DOHH2 (cell line): ENCODE results near the gene MBOAT1.

ENCODE experiments used
- H3F3A ChIP-seq: fragments of 200-600 bp; sonication (generic), shearing (Covaris generic); 2 replicates; pipeline ENCODE4 v1.6.0; 2016; ENCODE audit warnings: antibody characterized with exemption, mild to moderate bottlenecking; ENCODE audit not compliant: control insufficient read depth, insufficient read depth
- H3K27ac ChIP-seq: fragments of 200-600 bp; sonication (generic); 2 replicates; pipeline ENCODE4 v1.5.1; 2014; ENCODE audit warnings: low read depth, mild to moderate bottlenecking, low read length, moderate library complexity
- H3K27me3 ChIP-seq: fragments of 200-600 bp; sonication (generic); 2 replicates; pipeline ENCODE4 v1.6.1; 2014; ENCODE audit warnings: mild to moderate bottlenecking, low read length, mixed read lengths; ENCODE audit not compliant: control insufficient read depth
- H3K36me3 ChIP-seq: fragments of 200-600 bp; sonication (generic); 2 replicates; pipeline ENCODE4 v1.6.1; 2014; ENCODE audit warnings: mild to moderate bottlenecking, low read length, moderate library complexity, mixed read lengths; ENCODE audit not compliant: control insufficient read depth
- H3K4me1 ChIP-seq: fragments of 200-600 bp; sonication (generic); 2 replicates; pipeline ENCODE4 v1.6.1; 2014; ENCODE audit warnings: mild to moderate bottlenecking, low read length, mixed read lengths; ENCODE audit not compliant: control insufficient read depth
- H3K4me2 ChIP-seq: fragments of 200-600 bp; sonication (generic); 2 replicates; pipeline ENCODE4 v1.6.0; 2014; ENCODE audit warnings: mild to moderate bottlenecking, low read length, moderate library complexity
- H3K4me3 ChIP-seq: fragments of 200-600 bp; sonication (generic); 2 replicates; pipeline ENCODE4 v1.5.1; 2014; ENCODE audit warnings: mild to moderate bottlenecking, low read length, mixed read lengths
- H3K79me2 ChIP-seq: fragments of 200-600 bp; sonication (generic); 2 replicates; pipeline ENCODE4 v1.6.1; 2014; ENCODE audit warnings: mild to moderate bottlenecking, low read length, mixed read lengths; ENCODE audit not compliant: control insufficient read depth
- H3K9me2 ChIP-seq: fragments of 200-600 bp; sonication (generic); replicated peaks from 2 replicates; pipeline ENCODE4 v1.6.1; 2014; ENCODE audit warnings: mild to moderate bottlenecking, low read length, mixed read lengths; ENCODE audit not compliant: control insufficient read depth
- H3K9me3 ChIP-seq: fragments of 200-600 bp; sonication (generic); 2 replicates; pipeline ENCODE4 v1.6.1; 2014; ENCODE audit warnings: antibody characterized with exemption, low read length, mixed read lengths; ENCODE audit not compliant: control insufficient read depth, insufficient read depth
- H4K20me1 ChIP-seq: fragments of 200-600 bp; sonication (generic); 2 replicates; pipeline ENCODE4 v1.6.0; 2014; ENCODE audit warnings: low read depth, mild to moderate bottlenecking, antibody characterized with exemption, low read length, moderate library complexity; ENCODE audit not compliant: control insufficient read depth, insufficient read depth
- CTCF ChIP-seq: fragments of 200-600 bp; sonication (generic); IDR thresholded peaks from one replicate; pipeline ENCODE4 v1.5.1; 2014; ENCODE audit warnings: antibody characterized with exemption, mild to moderate bottlenecking, low read depth, low read length; ENCODE audit not compliant: poor library complexity, severe bottlenecking
- EZH2phosphoT487 ChIP-seq: fragments of 200-600 bp; sonication (generic); IDR thresholded peaks from 2 replicates; pipeline ENCODE4 v1.6.1; 2017; ENCODE audit warnings: borderline replicate concordance, mild to moderate bottlenecking, antibody characterized with exemption, low read length, moderate library complexity, mixed read lengths

Gene MBOAT1

GRCh38 chr6:20115246-20115980 lies 96.9 kb downstream of the MBOAT1 start:
- Histone ChIP-seq H3K27me3 (no peaks in the 10 kb centered on the region; the same call in 1 of the 2 replicates), H3K27ac (no peak overlapping the region), H4K20me1 (no peaks in the 10 kb centered on the region), H3K4me1 (no peaks in the 10 kb centered on the region), H3K9me3 (no peaks in the 10 kb centered on the region), H3K9me2 (no peaks in the 10 kb centered on the region), H3K4me2 (no peak overlapping the region), H3F3A (no peaks in the 10 kb centered on the region), H3K36me3 (no peaks in the 10 kb centered on the region), H3K4me3 (no peak overlapping the region), H3K79me2 (no peaks in the 10 kb centered on the region)
- TF ChIP-seq EZH2phosphoT487, result no peak
- no peak for TF ChIP-seq CTCF

- Histone ChIP-seq H3K4me2 (no peak overlapping the region), H3K4me1 (no peaks in the 10 kb centered on the region), H3K79me2 (no peaks in the 10 kb centered on the region), H3K27me3 (no peaks in the 10 kb centered on the region; the same call in 1 of the 2 replicates), H3K27ac (no peak overlapping the region), H4K20me1 (no peaks in the 10 kb centered on the region), H3F3A (no peaks in the 10 kb centered on the region), H3K36me3 (no peaks in the 10 kb centered on the region), H3K9me2 (no peaks in the 10 kb centered on the region), H3K9me3 (no peaks in the 10 kb centered on the region), H3K4me3 (no peak overlapping the region)
- no peak for TF ChIP-seq CTCF
- TF ChIP-seq EZH2phosphoT487, result no peak
Observed at GRCh38 chr6:20113649-20114224, 98.5 kb downstream of the MBOAT1 start.

GRCh38 chr6:20112841-20113240 lies 99.4 kb downstream of the MBOAT1 start:
- Histone ChIP-seq H3K9me3 (no peaks in the 10 kb centered on the region), H3K36me3 (no peaks in the 10 kb centered on the region)

More at GRCh38 chr6:20112841-20113240, 99.4 kb downstream of the MBOAT1 start:
- H3K9me2 ChIP-seq, result no peaks in the 10 kb centered on the region
- no peaks in the 10 kb centered on the region for H3K27me3 ChIP-seq
- H3K4me3 ChIP-seq, result no peak overlapping the region
- H3K4me2 ChIP-seq, result no peak overlapping the region
- H3K27ac ChIP-seq, result no peak overlapping the region
- H3K4me1 ChIP-seq, result no peaks in the 10 kb centered on the region
- H4K20me1 ChIP-seq, result no peaks in the 10 kb centered on the region
- H3F3A ChIP-seq, result no peaks in the 10 kb centered on the region
- TF ChIP-seq CTCF (no peak), EZH2phosphoT487 (no peak)
- H3K79me2 ChIP-seq, result no peaks in the 10 kb centered on the region
